ENCODE data around the gene MRPS5. TPM values are rescaled to one million over a fixed set of nuclear protein-coding genes. Genes with fewer than 3 reads are reported as not detected.

The MRPS5 gene
- total RNA-seq, 2 donors from 2014 or later: 57.9 to 59.0 TPM

DNA sequence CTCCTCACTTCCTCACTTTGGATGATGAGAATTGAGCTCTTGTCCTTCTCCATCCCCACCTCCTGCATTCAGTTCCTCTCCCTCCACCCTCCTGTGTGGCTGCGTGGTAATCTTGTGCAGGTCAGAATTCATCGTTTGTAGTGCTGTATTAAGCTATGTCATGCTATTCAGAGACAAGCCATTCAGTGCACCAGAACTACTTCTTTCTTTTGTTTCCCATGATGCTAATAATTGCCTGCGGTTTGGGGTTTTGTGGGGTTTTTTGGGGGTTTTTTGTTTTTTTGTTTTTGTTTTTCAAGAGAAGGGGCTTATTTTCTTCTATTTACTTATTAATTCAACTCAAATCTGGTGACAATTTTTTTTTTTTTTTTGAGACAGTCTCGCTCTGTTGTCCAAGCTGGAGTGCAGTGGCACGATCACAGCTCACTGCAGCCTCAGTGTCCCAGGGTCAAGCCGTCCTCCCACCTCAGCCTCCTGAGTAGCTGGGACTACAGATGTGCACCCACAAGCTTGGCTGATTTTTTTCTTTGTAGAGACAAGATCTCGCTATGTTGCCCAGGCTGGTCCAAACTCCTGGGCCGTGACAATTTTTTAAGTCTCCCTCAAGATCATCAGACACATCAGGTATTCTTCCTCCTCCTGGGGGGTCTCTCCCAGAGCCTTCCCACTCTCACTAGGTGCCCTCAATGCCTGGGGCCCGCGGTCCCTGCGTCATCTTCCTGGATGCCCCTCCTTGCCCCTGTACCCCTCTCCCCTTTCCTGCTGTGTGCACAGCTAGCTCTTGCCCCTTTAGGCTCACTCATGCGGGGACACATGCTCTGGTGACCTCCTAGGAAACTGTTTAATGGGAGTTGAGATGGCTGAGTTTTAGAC, 58.3 kb downstream of the MRPS5 start:
- H3K9me3 Mint-ChIP-seq: no peaks in the 10 kb centered on the region
- Histone ChIP-seq H3K4me1 (ENCODE audit: control insufficient read depth, insufficient read depth, low read length) (no peaks in the 10 kb centered on the region), H3K9ac (ENCODE audit: extremely low read depth, low read length, poor library complexity, severe bottlenecking) (no peak overlapping the region), H3K9me3 (ENCODE audit: control insufficient read depth, low read length) (no peaks in the 10 kb centered on the region), H3K27me3 (ENCODE audit: control insufficient read depth, insufficient read depth, low read length, poor library complexity, severe bottlenecking) (no peaks in the 10 kb centered on the region), H3K36me3 (ENCODE audit: control insufficient read depth, insufficient read depth, low read length) (no peaks in the 10 kb centered on the region), H3K4me3 (ENCODE audit: low read length) (no peak overlapping the region), H3K27ac (ENCODE audit: low read depth, low read length) (no peak overlapping the region)
- H3K4me1 Mint-ChIP-seq: peaks cover 10% of the 10 kb centered on the region
- peaks cover 8% of the 10 kb centered on the region for H3K27me3 Mint-ChIP-seq (ENCODE audit: insufficient read depth)
- peak; percentile 10 for DNase-seq
- H3K36me3 Mint-ChIP-seq (ENCODE audit: low read depth): no peaks in the 10 kb centered on the region
- H3K27ac Mint-ChIP-seq: no peak overlapping the region
- 83 to 90% methylated on average over 7 to 11 of the region's 12 CpGs for WGBS, 2 experiments (ENCODE audit: insufficient coverage in 1 of 2, insufficient read length in 1 of 2)
- TF ChIP-seq, protein P1, sequence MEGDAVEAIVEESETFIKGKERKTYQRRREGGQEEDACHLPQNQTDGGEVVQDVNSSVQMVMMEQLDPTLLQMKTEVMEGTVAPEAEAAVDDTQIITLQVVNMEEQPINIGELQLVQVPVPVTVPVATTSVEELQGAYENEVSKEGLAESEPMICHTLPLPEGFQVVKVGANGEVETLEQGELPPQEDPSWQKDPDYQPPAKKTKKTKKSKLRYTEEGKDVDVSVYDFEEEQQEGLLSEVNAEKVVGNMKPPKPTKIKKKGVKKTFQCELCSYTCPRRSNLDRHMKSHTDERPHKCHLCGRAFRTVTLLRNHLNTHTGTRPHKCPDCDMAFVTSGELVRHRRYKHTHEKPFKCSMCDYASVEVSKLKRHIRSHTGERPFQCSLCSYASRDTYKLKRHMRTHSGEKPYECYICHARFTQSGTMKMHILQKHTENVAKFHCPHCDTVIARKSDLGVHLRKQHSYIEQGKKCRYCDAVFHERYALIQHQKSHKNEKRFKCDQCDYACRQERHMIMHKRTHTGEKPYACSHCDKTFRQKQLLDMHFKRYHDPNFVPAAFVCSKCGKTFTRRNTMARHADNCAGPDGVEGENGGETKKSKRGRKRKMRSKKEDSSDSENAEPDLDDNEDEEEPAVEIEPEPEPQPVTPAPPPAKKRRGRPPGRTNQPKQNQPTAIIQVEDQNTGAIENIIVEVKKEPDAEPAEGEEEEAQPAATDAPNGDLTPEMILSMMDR (conservative IDR thresholded peaks at IDR 0.05): no peak
- H3K4me3 Mint-ChIP-seq: no peak overlapping the region

DNA sequence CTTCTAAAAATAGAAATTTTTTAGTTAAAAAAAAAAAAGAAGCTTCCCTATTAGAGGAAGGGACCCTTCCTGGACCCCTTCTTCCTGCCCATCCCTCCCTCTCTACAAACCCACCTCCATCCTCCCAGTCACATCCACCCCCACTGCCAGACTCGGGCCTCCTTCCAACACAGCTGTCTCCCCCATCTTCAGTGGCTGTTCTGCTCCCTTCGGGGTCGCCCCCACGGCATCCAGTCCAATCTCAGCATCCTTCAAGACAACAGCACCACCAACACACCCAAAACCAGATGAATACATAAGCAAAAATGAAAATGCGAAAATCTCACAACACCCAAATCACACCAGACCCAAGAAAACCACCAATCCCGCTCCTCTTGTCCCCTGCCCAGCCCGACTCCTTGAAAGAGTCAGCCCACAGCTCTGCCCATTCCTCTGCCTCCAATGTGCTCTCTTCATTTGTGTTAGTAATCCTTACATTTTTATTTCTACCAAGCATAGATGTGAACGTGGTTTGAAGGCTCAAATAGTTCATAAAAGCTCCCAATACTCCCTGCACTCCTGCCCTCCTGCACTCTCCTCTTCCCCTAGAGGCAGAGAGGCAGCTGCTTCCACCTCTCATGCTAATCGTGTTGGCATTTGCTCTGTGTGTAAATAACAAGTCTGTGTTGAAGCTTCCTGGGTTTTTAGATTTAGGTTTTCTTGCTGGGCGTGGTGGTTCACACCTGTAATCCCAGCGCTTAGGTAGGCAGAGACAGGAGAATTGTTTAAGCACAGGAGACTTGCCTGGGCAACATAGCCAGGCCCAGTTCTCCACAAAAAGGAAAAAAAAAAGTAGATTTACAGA, 59.1 kb downstream of the MRPS5 start:
- no peaks in the 10 kb centered on the region for H3K36me3 Mint-ChIP-seq (ENCODE audit: low read depth)
- Histone ChIP-seq H3K27ac (ENCODE audit: low read depth, low read length) (no peak overlapping the region), H3K9me3 (ENCODE audit: control insufficient read depth, low read length) (no peaks in the 10 kb centered on the region), H3K4me3 (ENCODE audit: low read length) (no peak overlapping the region), H3K4me1 (ENCODE audit: control insufficient read depth, insufficient read depth, low read length) (no peaks in the 10 kb centered on the region), H3K27me3 (ENCODE audit: control insufficient read depth, insufficient read depth, low read length, poor library complexity, severe bottlenecking) (no peaks in the 10 kb centered on the region), H3K9ac (ENCODE audit: extremely low read depth, low read length, poor library complexity, severe bottlenecking) (no peak overlapping the region), H3K36me3 (ENCODE audit: control insufficient read depth, insufficient read depth, low read length) (no peaks in the 10 kb centered on the region)
- H3K27me3 Mint-ChIP-seq (ENCODE audit: insufficient read depth): peaks cover 8% of the 10 kb centered on the region
- no peaks in the 10 kb centered on the region for H3K9me3 Mint-ChIP-seq
- H3K27ac Mint-ChIP-seq: no peak overlapping the region
- DNase-seq: peak; percentile 62
- peaks cover 10% of the 10 kb centered on the region for H3K4me1 Mint-ChIP-seq
- TF ChIP-seq, protein P1 (conservative IDR thresholded peaks at IDR 0.05): peak; percentile 46
- 65 to 74% methylated on average over 6 to 11 of the region's 11 CpGs for WGBS, 2 experiments (ENCODE audit: insufficient coverage in 1 of 2, insufficient read length in 1 of 2)
- no peak overlapping the region for H3K4me3 Mint-ChIP-seq

DNA sequence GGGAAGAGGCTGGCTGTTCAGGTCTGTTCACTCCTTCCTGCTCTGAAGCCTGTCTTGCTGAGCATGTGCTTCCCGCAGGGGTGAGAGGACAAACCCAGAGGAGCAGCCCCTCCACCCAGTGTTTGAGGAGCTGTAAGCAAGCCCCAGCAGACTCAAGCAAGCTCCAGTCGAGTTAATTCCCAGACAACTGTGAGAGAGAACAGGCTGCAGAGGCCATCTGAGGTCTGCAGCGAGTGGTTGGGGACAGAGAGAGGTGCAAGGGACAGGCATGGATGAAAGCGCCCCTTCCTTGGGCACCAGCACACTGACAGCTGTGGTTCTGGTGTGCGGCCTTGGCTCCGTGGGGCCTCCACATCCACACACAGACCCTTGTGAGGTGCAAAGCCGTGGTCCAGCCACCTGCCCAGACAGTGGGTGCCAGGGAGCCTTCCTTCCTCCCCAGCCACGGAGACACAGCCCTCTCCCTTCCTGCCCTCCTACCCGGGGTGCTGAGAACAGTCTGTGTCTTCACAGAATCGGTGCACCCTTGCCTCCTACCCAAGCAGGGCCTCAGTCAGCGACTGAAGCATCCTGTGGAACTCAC, 59.9 kb downstream of the MRPS5 start:
- H3K9me3 Mint-ChIP-seq: no peaks in the 10 kb centered on the region
- Histone ChIP-seq H3K36me3 (ENCODE audit: control insufficient read depth, insufficient read depth, low read length) (no peaks in the 10 kb centered on the region), H3K9me3 (ENCODE audit: control insufficient read depth, low read length) (no peaks in the 10 kb centered on the region), H3K27me3 (ENCODE audit: control insufficient read depth, insufficient read depth, low read length, poor library complexity, severe bottlenecking) (no peaks in the 10 kb centered on the region), H3K27ac (ENCODE audit: low read depth, low read length) (no peak overlapping the region), H3K4me1 (ENCODE audit: control insufficient read depth, insufficient read depth, low read length) (no peaks in the 10 kb centered on the region), H3K4me3 (ENCODE audit: low read length) (no peak overlapping the region), H3K9ac (ENCODE audit: extremely low read depth, low read length, poor library complexity, severe bottlenecking) (no peak overlapping the region)
- peaks cover 10% of the 10 kb centered on the region for H3K4me1 Mint-ChIP-seq
- no peak overlapping the region for H3K4me3 Mint-ChIP-seq
- WGBS, 2 experiments (ENCODE audit: insufficient coverage in 1 of 2, insufficient read length in 1 of 2): 79 to 86% methylated on average over 6 to 11 of the region's 11 CpGs
- DNase-seq: peak; percentile 40
- no peaks in the 10 kb centered on the region for H3K36me3 Mint-ChIP-seq (ENCODE audit: low read depth)
- peaks cover 8% of the 10 kb centered on the region for H3K27me3 Mint-ChIP-seq (ENCODE audit: insufficient read depth)
- TF ChIP-seq, protein P1 (conservative IDR thresholded peaks at IDR 0.05): no peak
- H3K27ac Mint-ChIP-seq: no peak overlapping the region

All from endodermal cell (in vitro differentiated cells).